Measurements from ENCODE around the gene S100A7. TPM values are rescaled to one million over a fixed set of nuclear protein-coding genes. Genes with fewer than 3 reads are reported as not detected.

Gene S100A7
- total and polyA plus RNA-seq, 2 of the 4 experiments (the other 2 are of a cell fraction): not detected

- Histone ChIP-seq H2AFZ (replicated peaks; ENCODE audit: low read length, poor library complexity) (no peak overlapping the region), H4K5ac (ENCODE audit: low read depth, low read length) (no peak overlapping the region), H2AK9ac (replicated peaks; ENCODE audit: low read depth, low read length, poor library complexity) (no peak overlapping the region), H2BK20ac (ENCODE audit: low read depth, low read length) (no peak overlapping the region), H2BK120ac (ENCODE audit: low read depth, low read length) (no peak overlapping the region), H3K14ac (replicated peaks; ENCODE audit: low read depth, low read length) (no peak overlapping the region), H2AK5ac (ENCODE audit: low read depth, low read length) (no peak overlapping the region), H3K27me3 (ENCODE audit: control insufficient read depth, insufficient read depth, low read length) (peaks cover 6% of the 10 kb centered on the region), H3K36me3 (ENCODE audit: control insufficient read depth, insufficient read depth, low read length) (no peaks in the 10 kb centered on the region), H2BK5ac (ENCODE audit: low read depth, low read length, poor library complexity, severe bottlenecking) (no peak overlapping the region), H3K27ac (ENCODE audit: insufficient read depth, low read length) (no peak overlapping the region), H2BK15ac (ENCODE audit: low read depth, low read length) (no peak overlapping the region), H4K91ac (ENCODE audit: insufficient read depth, low read depth, low read length) (no peak overlapping the region), H3K4ac (ENCODE audit: low read depth, low read length) (no peak overlapping the region), H3K79me1 (ENCODE audit: low read depth in 1 of 2, low read length in 2 of 2) (no peaks in the 10 kb centered on the region), H3K4me2 (ENCODE audit: low read depth, low read length) (no peak overlapping the region), H3K9me1 (ENCODE audit: insufficient read depth, low read length) (peaks cover 3% of the 10 kb centered on the region; the same call in 1 of the 2 replicates), H3K4me3 (ENCODE audit: insufficient read depth, low read depth, low read length) (no peak overlapping the region), H3K18ac (ENCODE audit: low read depth, low read length) (no peak overlapping the region), H4K20me1 (ENCODE audit: insufficient read depth, low read length) (no peaks in the 10 kb centered on the region), H4K8ac (ENCODE audit: low read depth in 2 of 2, low read length in 2 of 2) (no peak overlapping the region), H3K4me1 (ENCODE audit: control insufficient read depth, insufficient read depth, low read length) (no peaks in the 10 kb centered on the region), H3K9ac (ENCODE audit: low read depth, low read length) (no peak overlapping the region), H3K23ac (ENCODE audit: low read depth, low read length) (no peak overlapping the region), H3K9me3 (ENCODE audit: control insufficient read depth, insufficient read depth, low read length) (no peaks in the 10 kb centered on the region), H3K56ac (ENCODE audit: extremely low read depth, insufficient read depth, low read length) (no peak overlapping the region)
- dilution Hi-C loops (cut with HindIII; ENCODE audit: low sequenced_read_pairs, unreplicated experiment): no loop called here
- DNase-seq (no peak), ATAC-seq (ENCODE audit: low read depth) (no peak)
- TF ChIP-seq RAD21 (IDR thresholded peaks at IDR 0.05; ENCODE audit: low read length): no peak
- no peak for TF ChIP-seq CHD1 (IDR thresholded peaks at IDR 0.05; ENCODE audit: low read depth, low read length)
- TF ChIP-seq MAZ (IDR thresholded peaks at IDR 0.05; ENCODE audit: borderline replicate concordance, low read depth, low read length): no peak
- no peak for TF ChIP-seq MXI1 (IDR thresholded peaks at IDR 0.05; ENCODE audit: borderline replicate concordance, low read depth, low read length)
- intact Hi-C loops (cut with micrococcal nuclease): no loop called here
- CTCF ChIA-PET: no interaction called here
- no CpG with 5 or more reads among the region's 3 CpGs for WGBS, 2 experiments (ENCODE audit: extremely low coverage in 2 of 2, insufficient read length in 1 of 2)
- POLR2A ChIA-PET (ENCODE audit: unreplicated experiment): no interaction called here
- no TSS peak for BruUV-seq (replicated peaks)
- in situ Hi-C loops (cut with MboI; ENCODE audit: low sequenced_read_pairs): no loop called here
Measured at GRCh38 chr1:153431427-153431826, 29.0 kb downstream of the S100A7 start.

Measured in IMR-90 (cell line).